HCEC 1CT (cell line): ENCODE results near the gene CADM1.

Experiments used
- DNase-seq: peaks from one replicate; pipeline ENCODE4 v3.0.0-alpha.2; 2017

Gene CADM1

GRCh38 chr11:115439969-115440540, 64.2 kb downstream of the CADM1 start:
- no peak for DNase-seq

GRCh38 chr11:115439385-115439784, 64.8 kb downstream of the CADM1 start:
- DNase-seq, result no peak

DNA sequence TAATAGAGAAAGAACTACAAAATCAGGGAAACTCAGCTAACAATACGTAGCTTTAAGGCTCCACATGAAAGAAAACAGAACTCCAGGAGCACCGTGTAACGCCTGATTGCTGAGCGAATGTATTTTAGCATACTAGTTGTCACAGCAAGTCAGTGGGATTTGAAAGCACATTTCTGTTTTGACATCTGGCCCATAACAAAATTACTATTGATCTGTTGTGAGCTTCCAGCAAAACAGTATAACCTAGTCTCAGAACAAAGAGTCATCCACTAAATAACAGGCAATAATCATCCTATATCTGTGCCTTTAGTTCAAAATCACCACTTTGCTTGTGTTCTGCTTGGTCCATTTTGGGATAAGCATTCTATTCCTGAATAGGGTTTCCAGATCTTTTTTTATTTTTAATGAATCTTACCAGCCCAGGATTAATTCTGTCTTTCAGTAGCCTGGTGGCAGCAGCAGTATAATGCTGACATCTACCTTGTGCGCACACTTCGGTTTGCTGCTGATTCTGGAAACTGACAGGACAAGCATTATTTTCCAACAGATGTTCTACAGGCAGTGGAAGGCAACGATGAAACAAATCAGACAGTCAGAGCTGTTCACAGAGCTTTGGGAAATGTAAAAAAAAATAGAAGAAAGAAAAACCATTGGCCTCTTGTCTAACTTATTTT, 66.2 kb downstream of the CADM1 start:
- no peak for DNase-seq

DNA sequence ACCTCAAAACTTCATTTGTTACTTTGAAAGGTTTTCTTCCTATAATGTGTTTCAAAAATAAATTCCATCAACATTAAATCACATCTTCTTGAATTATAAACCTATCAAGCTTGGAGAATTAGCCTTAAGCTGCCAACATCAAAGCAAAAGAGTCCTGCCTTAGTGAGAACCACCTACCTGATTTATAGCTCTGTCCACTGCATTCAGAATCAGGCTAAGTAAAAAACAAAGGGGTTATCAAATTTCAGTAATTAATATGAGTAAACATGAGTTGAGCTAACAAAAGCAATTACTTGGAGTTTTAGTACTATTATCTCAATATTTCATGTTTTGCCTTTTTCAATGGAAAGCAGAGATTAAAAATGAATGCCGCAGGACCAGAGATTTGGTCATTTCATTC, 73.9 kb downstream of the CADM1 start:
- DNase-seq, result no peak

DNA sequence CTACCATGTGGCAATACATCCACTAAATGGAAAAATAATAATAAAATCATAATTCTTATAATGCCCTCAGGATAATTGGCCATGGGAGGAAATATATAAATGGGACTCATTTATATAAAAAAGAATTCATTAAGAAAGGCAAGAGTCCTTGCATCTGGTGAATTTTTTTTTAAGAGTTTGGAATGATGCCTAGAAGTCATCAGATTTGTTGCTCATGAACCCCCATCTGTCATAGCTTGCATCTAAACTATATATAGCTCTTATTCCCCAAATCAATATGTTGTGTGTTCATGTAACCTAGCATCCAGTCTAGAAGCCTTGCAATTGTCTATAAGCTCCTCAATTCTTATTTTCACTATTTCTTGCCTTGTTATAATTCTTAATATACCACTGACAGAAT, 75.9 kb downstream of the CADM1 start:
- DNase-seq, result no peak

DNA sequence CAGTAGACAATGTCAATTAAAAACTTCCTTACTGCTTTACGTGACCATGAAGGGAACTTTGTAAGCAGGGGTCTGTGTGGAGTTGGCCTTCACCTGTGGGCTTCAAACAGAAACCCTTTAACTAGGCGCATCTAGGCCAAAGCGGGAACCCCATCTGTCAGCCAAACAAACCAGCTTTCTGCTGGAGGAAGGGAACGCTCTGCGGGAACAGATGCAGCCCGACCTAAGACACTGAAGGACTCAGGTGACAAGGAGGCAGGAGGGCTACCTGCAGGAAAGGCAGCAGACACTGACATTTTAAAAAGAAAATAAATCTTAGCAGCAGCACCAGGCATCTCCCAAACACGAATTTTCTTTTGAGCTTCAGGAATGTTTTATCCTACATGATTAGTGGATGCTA, 78.4 kb downstream of the CADM1 start:
- DNase-seq, result no peak

GRCh38 chr11:115425250-115425649, 79.0 kb downstream of the CADM1 start:
- DNase-seq, result no peak

GRCh38 chr11:115423728-115424459, 80.3 kb downstream of the CADM1 start:
- DNase-seq, result no peak

GRCh38 chr11:115421992-115422689, 82.1 kb downstream of the CADM1 start:
- DNase-seq, result no peak

- DNase-seq, result no peak
Measured at GRCh38 chr11:115421352-115421991, 82.7 kb downstream of the CADM1 start.

GRCh38 chr11:115420505-115420904, 83.7 kb downstream of the CADM1 start:
- no peak for DNase-seq

- no peak for DNase-seq
Measured at GRCh38 chr11:115418626-115419025, 85.6 kb downstream of the CADM1 start.

DNA sequence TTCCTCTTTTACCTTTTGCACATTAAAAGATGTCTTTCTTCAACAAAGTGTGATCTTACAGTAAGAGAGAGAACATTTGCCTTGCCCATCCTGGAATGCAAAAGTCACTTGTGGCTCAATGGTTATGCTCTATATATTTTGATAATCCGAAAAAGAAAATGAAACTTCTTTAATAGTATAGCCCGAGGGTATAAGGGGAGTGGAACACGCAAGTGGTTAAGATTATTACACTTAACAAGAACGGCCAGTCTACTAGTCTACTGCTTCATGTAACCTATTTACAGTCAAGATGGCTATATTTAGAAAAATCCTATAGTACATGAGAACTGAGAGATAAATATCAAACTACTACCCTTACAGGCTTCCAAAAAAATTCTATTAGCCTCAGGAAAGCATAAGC, 86.1 kb downstream of the CADM1 start:
- DNase-seq, result no peak

DNA sequence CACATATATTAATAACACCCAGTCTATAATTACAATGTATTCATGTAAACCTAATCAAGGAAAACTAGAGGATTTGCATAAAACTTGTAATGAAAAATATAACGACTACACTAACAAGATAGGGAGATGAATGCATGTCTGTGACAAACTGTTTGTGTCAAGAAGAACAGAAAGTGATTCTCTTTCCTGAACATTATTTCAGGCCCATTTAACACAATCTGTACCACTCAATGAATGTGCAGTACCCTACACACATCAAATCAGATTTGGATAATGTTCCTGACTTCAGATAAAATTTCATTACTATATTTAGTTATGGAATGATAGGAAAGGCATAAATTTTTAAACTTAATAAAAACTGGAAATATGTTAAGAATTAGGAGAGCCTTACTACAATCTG, 93.1 kb downstream of the CADM1 start:
- DNase-seq, result no peak

- no peak for DNase-seq
Measured at GRCh38 chr11:115409691-115410220, 94.5 kb downstream of the CADM1 start.

GRCh38 chr11:115409116-115409670, 95.0 kb downstream of the CADM1 start:
- no peak for DNase-seq

GRCh38 chr11:115408036-115408921, 95.9 kb downstream of the CADM1 start:
- DNase-seq, result no peak

GRCh38 chr11:115407496-115407895, 96.7 kb downstream of the CADM1 start:
- DNase-seq, result no peak

- no peak for DNase-seq
Measured at GRCh38 chr11:115406404-115406803, 97.8 kb downstream of the CADM1 start.

- DNase-seq, result no peak
Measured at GRCh38 chr11:115398333-115399080, 105.7 kb downstream of the CADM1 start.

- DNase-seq, result no peak
Measured at GRCh38 chr11:115396533-115396932, 107.7 kb downstream of the CADM1 start.
